SK-N-SH treated with all-trans-retinoic acid at 6 μM for 48 hours (cell line): ENCODE results near the gene CLHC1.

ENCODE experiments used
- ATAC-seq: fragments of 200-7000 bp; cut with Tn5 transposase; 3 replicates; pipeline ENCODE4 v1.9.1; 2020; ENCODE audit warnings: mild to moderate bottlenecking, moderate library complexity
- ARNTL ChIP-seq: fragments of 450-650 bp; formaldehyde crosslinking; IDR thresholded peaks from 2 replicates; pipeline ENCODE4 v1.5.0; 2020; ENCODE audit warnings: low read depth, mild to moderate bottlenecking, moderate library complexity, borderline replicate concordance
- BACH2 ChIP-seq: fragments of 250-450 bp; sonication (Bioruptor Pico); IDR thresholded peaks from 2 replicates; pipeline ENCODE4 v1.9.0; 2021; ENCODE audit warnings: mild to moderate bottlenecking, borderline replicate concordance
- CREB5 ChIP-seq: fragments of 250-450 bp; sonication (Bioruptor Pico); IDR thresholded peaks from 2 replicates; pipeline ENCODE4 v1.5.1; 2020; ENCODE audit warnings: low read depth, mild to moderate bottlenecking, moderate library complexity
- CSDC2 ChIP-seq: fragments of 250-450 bp; sonication (Bioruptor Pico); IDR thresholded peaks from 2 replicates; pipeline ENCODE4 v1.5.0; 2020; ENCODE audit warnings: mild to moderate bottlenecking, moderate library complexity
- CSRNP3 ChIP-seq: fragments of 250-450 bp; sonication (Bioruptor Pico); IDR thresholded peaks from 2 replicates; pipeline ENCODE4 v1.5.1; 2021; ENCODE audit warnings: mild to moderate bottlenecking, moderate library complexity
- ESRRG ChIP-seq: fragments of 250-450 bp; sonication (Bioruptor Pico); IDR thresholded peaks from 2 replicates; pipeline ENCODE4 v1.6.1; 2021; ENCODE audit warnings: mild to moderate bottlenecking
- GLIS3 ChIP-seq: fragments of 250-450 bp; sonication (Bioruptor Pico); IDR thresholded peaks from 2 replicates; pipeline ENCODE4 v1.5.0; 2020; ENCODE audit warnings: mild to moderate bottlenecking, moderate library complexity
- ISL1 ChIP-seq: fragments of 250-450 bp; sonication (Bioruptor Pico); IDR thresholded peaks from 2 replicates; pipeline ENCODE4 v2.1.2; 2022; ENCODE audit warnings: mild to moderate bottlenecking, moderate library complexity
- OSR1 ChIP-seq: fragments of 250-450 bp; sonication (Bioruptor Pico); IDR thresholded peaks from 2 replicates; pipeline ENCODE4 v1.8.0; 2022; ENCODE audit warnings: moderate library complexity, mild to moderate bottlenecking, inconsistent platforms
- PATZ1 ChIP-seq: fragments of 250-450 bp; sonication (Bioruptor Pico); IDR thresholded peaks from 2 replicates; pipeline ENCODE4 v1.8.0; 2020; ENCODE audit warnings: mild to moderate bottlenecking, moderate library complexity, borderline replicate concordance
- PPARA ChIP-seq: fragments of 250-450 bp; sonication (Bioruptor Pico); IDR thresholded peaks from 2 replicates; pipeline ENCODE4 v1.5.0; 2020; ENCODE audit warnings: mild to moderate bottlenecking, borderline replicate concordance
- RARB ChIP-seq: fragments of 250-450 bp; sonication (Bioruptor Pico); IDR thresholded peaks from 2 replicates; pipeline ENCODE4 v1.8.0; 2021; ENCODE audit warnings: mild to moderate bottlenecking, moderate library complexity
- SNAI2 ChIP-seq: fragments of 250-450 bp; sonication (Bioruptor Pico); IDR thresholded peaks from 2 replicates; pipeline ENCODE4 v1.5.0; 2020; ENCODE audit warnings: mild to moderate bottlenecking, moderate library complexity
- TCF4 ChIP-seq: fragments of 250-450 bp; sonication (Bioruptor Pico); IDR thresholded peaks from 2 replicates; pipeline ENCODE4 v1.8.0; 2021; ENCODE audit warnings: mild to moderate bottlenecking, moderate library complexity, borderline replicate concordance
- TOX ChIP-seq: fragments of 250-450 bp; sonication (Bioruptor Pico); IDR thresholded peaks from 2 replicates; pipeline ENCODE4 v1.8.0; 2021; ENCODE audit warnings: mild to moderate bottlenecking, moderate library complexity, borderline replicate concordance
- TSHZ2 ChIP-seq: fragments of 250-450 bp; sonication (Bioruptor Pico); IDR thresholded peaks from 2 replicates; pipeline ENCODE4 v1.5.0; 2020; ENCODE audit warnings: mild to moderate bottlenecking, moderate library complexity
- ZC3H10 ChIP-seq: fragments of 250-450 bp; sonication (Bioruptor Pico); IDR thresholded peaks from 2 replicates; pipeline ENCODE4 v1.5.1; 2021; ENCODE audit warnings: mild to moderate bottlenecking, moderate library complexity
- ZFP3 ChIP-seq: fragments of 250-450 bp; sonication (Bioruptor Pico); IDR thresholded peaks from 2 replicates; pipeline ENCODE4 v1.5.0; 2020; ENCODE audit warnings: mild to moderate bottlenecking, moderate library complexity
- ZFP30 ChIP-seq: fragments of 450-650 bp; formaldehyde crosslinking; IDR thresholded peaks from 2 replicates; pipeline ENCODE4 v1.5.0; 2022; ENCODE audit warnings: mild to moderate bottlenecking, moderate library complexity
- ZNF565 ChIP-seq: fragments of 450-650 bp; formaldehyde crosslinking; conservative IDR thresholded peaks from 2 replicates; pipeline ENCODE4 v1.5.0; 2020; ENCODE audit warnings: low read depth, mild to moderate bottlenecking, moderate library complexity
- ZNF70 ChIP-seq: fragments of 450-650 bp; formaldehyde crosslinking; IDR thresholded peaks from 2 replicates; pipeline ENCODE4 v1.5.0; 2020; ENCODE audit warnings: mild to moderate bottlenecking, moderate library complexity
- ZNF8 ChIP-seq: fragments of 450-650 bp; formaldehyde crosslinking; IDR thresholded peaks from 2 replicates; pipeline ENCODE4 v1.5.0; 2020; ENCODE audit warnings: mild to moderate bottlenecking, moderate library complexity

Gene CLHC1

GRCh38 chr2:55239656-55240222, 7.6 kb upstream of the CLHC1 start:
- TF ChIP-seq ZNF565 (CRISPR knock-in tag) (no peak), TOX (CRISPR knock-in tag) (no peak), ZNF8 (CRISPR knock-in tag) (no peak), GLIS3 (CRISPR knock-in tag) (no peak), ARNTL (CRISPR knock-in tag) (no peak), TCF4 (no peak), TSHZ2 (CRISPR knock-in tag) (no peak), CSRNP3 (CRISPR knock-in tag) (no peak), ZFP30 (CRISPR knock-in tag) (no peak), BACH2 (CRISPR knock-in tag) (no peak), ESRRG (no peak), ZNF70 (no peak), RARB (CRISPR knock-in tag) (no peak), PATZ1 (no peak), ZC3H10 (CRISPR knock-in tag) (no peak)
- TF ChIP-seq, all 23 proteins: peak for 0
- no peak for ATAC-seq

GRCh38 chr2:55236992-55237543, 5.0 kb upstream of the CLHC1 start:
- no peak for ATAC-seq
- TF ChIP-seq GLIS3 (CRISPR knock-in tag) (no peak), OSR1 (CRISPR knock-in tag) (no peak), ZFP30 (CRISPR knock-in tag) (no peak), ARNTL (CRISPR knock-in tag) (no peak), ESRRG (no peak), SNAI2 (CRISPR knock-in tag) (no peak), ISL1 (CRISPR knock-in tag) (no peak), ZFP3 (CRISPR knock-in tag) (no peak), TOX (CRISPR knock-in tag) (no peak), CREB5 (CRISPR knock-in tag) (no peak), CSDC2 (no peak), PPARA (CRISPR knock-in tag) (no peak), RARB (CRISPR knock-in tag) (no peak), TSHZ2 (CRISPR knock-in tag) (no peak), ZC3H10 (CRISPR knock-in tag) (no peak), CSRNP3 (CRISPR knock-in tag) (no peak)
